ENCODE results near the gene PCNX2.

DNA sequence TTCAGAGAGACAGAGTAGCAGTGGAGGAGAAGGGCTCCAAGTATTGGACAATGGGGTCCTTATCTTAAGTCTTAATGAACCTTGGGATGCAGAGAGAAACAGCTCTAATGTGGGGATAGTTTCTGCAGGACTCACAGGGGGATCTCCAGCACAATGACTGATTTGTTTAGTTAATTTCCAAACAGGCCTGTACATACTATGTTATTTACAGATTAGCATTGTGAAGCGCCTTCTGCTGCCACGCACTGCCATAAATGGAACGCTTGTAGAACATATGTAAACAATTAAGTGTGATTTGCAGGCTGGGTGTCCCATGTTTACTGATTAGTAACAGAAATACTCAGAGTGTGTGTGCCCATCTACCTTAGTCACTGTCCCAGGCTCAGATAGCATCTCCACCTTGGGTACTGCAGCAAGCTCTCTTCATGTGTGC, 289.0 kb downstream of the PCNX2 start:
- TF ChIP-seq EZH2 (IDR thresholded peaks at IDR 0.05; ENCODE audit: borderline replicate concordance, insufficient read depth, low read depth, low read length, poor library complexity, severe bottlenecking): no peak
- TF ChIP-seq, protein P1, sequence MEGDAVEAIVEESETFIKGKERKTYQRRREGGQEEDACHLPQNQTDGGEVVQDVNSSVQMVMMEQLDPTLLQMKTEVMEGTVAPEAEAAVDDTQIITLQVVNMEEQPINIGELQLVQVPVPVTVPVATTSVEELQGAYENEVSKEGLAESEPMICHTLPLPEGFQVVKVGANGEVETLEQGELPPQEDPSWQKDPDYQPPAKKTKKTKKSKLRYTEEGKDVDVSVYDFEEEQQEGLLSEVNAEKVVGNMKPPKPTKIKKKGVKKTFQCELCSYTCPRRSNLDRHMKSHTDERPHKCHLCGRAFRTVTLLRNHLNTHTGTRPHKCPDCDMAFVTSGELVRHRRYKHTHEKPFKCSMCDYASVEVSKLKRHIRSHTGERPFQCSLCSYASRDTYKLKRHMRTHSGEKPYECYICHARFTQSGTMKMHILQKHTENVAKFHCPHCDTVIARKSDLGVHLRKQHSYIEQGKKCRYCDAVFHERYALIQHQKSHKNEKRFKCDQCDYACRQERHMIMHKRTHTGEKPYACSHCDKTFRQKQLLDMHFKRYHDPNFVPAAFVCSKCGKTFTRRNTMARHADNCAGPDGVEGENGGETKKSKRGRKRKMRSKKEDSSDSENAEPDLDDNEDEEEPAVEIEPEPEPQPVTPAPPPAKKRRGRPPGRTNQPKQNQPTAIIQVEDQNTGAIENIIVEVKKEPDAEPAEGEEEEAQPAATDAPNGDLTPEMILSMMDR (IDR thresholded peaks at IDR 0.05): no peak

Data from B cell (primary cell).